IPS-15b (cell line): Measurements from ENCODE around the gene FRMD4A.
"Not testable (repeated sequence)": the region's sequence is repeated elsewhere in the genome, so short reads cannot be mapped to it uniquely, and the experiment has no call there.

ENCODE experiments used
- H3K27me3 ChIP-seq: one replicate; pipeline ENCODE4 v1.6.1; 2013; ENCODE audit warnings: low read length; ENCODE audit not compliant: control insufficient read depth, insufficient read depth
- H3K36me3 ChIP-seq: one replicate; pipeline ENCODE4 v1.6.1; 2013; ENCODE audit warnings: low read length; ENCODE audit not compliant: control insufficient read depth, insufficient read depth
- H3K4me1 ChIP-seq: one replicate; pipeline ENCODE4 v1.6.1; 2013; ENCODE audit warnings: mild to moderate bottlenecking, low read length; ENCODE audit not compliant: control insufficient read depth, insufficient read depth
- H3K4me3 ChIP-seq: one replicate; pipeline ENCODE4 v1.5.1; 2013; ENCODE audit warnings: low read depth, low read length
- H3K9ac ChIP-seq: one replicate; pipeline ENCODE4 v1.6.1; 2013; ENCODE audit warnings: low read depth, mild to moderate bottlenecking, low read length
- H3K9me3 ChIP-seq: one replicate; pipeline ENCODE4 v1.6.1; 2013; ENCODE audit warnings: mild to moderate bottlenecking, low read length; ENCODE audit not compliant: control insufficient read depth, insufficient read depth

The FRMD4A gene

GRCh38 chr10:14153570-14154055 lies 177.1 kb downstream of the FRMD4A start:
- no peak overlapping the region for H3K9ac ChIP-seq
- H3K9me3 ChIP-seq, result no peaks in the 10 kb centered on the region
- H3K4me3 ChIP-seq, result no peak overlapping the region
- no peaks in the 10 kb centered on the region for H3K27me3 ChIP-seq
- peaks cover 2% of the 10 kb centered on the region for H3K4me1 ChIP-seq
- no peaks in the 10 kb centered on the region for H3K36me3 ChIP-seq

DNA sequence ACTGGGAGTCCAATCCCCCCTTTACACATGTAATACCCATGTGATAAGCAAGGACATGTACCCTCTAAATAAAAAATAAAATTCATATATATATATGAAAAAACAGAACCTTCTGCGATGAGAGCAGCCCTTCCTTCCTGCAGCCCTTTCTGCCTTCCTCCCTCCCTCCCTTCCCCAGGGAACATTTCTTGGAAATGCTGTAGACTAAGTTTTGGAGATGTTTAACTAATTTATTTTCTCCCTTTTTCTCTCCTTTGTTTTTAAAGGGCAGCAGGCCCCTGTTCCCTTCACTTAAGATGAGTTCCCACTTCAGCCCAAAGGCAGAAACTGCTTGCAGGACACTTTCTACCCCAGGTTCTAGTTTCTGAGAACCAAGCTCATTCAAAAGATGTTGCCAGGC lies 179.2 kb downstream of the FRMD4A start:
- H3K9me3 ChIP-seq, result no peaks in the 10 kb centered on the region
- peaks cover 2% of the 10 kb centered on the region for H3K4me1 ChIP-seq
- H3K27me3 ChIP-seq, result no peaks in the 10 kb centered on the region
- H3K36me3 ChIP-seq, result no peaks in the 10 kb centered on the region
- no peak overlapping the region for H3K4me3 ChIP-seq
- no peak overlapping the region for H3K9ac ChIP-seq

GRCh38 chr10:14150526-14150925 lies 180.2 kb downstream of the FRMD4A start:
- no peak overlapping the region for H3K4me3 ChIP-seq
- H3K9ac ChIP-seq, result no peak overlapping the region
- H3K4me1 ChIP-seq, result peaks cover 2% of the 10 kb centered on the region
- H3K36me3 ChIP-seq, result no peaks in the 10 kb centered on the region
- H3K27me3 ChIP-seq, result no peaks in the 10 kb centered on the region
- no peaks in the 10 kb centered on the region for H3K9me3 ChIP-seq

DNA sequence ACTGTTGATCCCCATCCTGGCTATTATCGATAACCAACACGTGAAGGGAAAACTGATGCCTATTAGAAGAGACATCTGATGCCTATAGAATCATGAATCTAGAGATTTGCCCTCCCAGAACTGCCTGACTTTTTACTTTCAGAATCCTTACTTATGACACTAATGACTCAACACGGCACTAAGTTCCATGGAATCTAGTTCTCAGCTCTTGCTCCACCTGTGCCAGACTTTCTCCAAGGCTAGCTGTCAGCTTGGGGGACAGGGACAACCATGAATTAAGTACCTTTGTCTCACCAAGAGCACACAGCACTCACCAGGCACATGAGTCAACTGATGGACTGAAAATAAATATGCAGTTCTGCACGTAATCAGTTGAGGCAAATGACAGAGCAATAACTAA lies 184.2 kb downstream of the FRMD4A start:
- H3K36me3 ChIP-seq, result no peaks in the 10 kb centered on the region
- no peak overlapping the region for H3K9ac ChIP-seq
- H3K4me3 ChIP-seq, result no peak overlapping the region
- H3K27me3 ChIP-seq, result no peaks in the 10 kb centered on the region
- no peaks in the 10 kb centered on the region for H3K4me1 ChIP-seq
- no peaks in the 10 kb centered on the region for H3K9me3 ChIP-seq

- Histone ChIP-seq H3K27me3 (no peaks in the 10 kb centered on the region), H3K9ac (no peak overlapping the region), H3K36me3 (no peaks in the 10 kb centered on the region), H3K4me3 (no peak overlapping the region), H3K9me3 (no peaks in the 10 kb centered on the region), H3K4me1 (no peaks in the 10 kb centered on the region)
Observed at GRCh38 chr10:14146025-14146424, 184.7 kb downstream of the FRMD4A start.

DNA sequence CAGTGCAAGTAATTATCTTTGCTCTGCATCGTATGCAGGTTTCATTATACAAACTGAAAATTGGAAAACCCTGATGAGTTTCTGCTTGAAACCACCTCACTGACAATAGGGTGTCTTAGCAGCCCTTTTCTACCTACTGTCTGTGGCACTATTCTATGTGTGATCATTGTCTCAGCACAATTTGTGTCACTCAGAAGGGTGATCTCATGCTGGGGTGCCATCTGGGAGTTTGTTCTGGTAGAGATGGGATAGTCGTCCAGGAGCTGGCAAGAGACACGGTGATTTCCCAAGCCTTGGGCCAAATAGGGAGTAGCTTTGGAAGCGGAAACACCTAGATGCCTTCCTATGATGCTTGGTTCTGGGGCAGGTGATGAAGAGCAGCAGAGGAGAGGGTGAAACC lies 186.3 kb downstream of the FRMD4A start:
- H3K27me3 ChIP-seq, result no peaks in the 10 kb centered on the region
- no peaks in the 10 kb centered on the region for H3K36me3 ChIP-seq
- no peak overlapping the region for H3K9ac ChIP-seq
- no peaks in the 10 kb centered on the region for H3K9me3 ChIP-seq
- no peaks in the 10 kb centered on the region for H3K4me1 ChIP-seq
- H3K4me3 ChIP-seq, result no peak overlapping the region

- H3K36me3 ChIP-seq, result no peaks in the 10 kb centered on the region
- H3K27me3 ChIP-seq, result no peaks in the 10 kb centered on the region
- H3K4me3 ChIP-seq, result no peak overlapping the region
- H3K9ac ChIP-seq, result no peak overlapping the region
- H3K4me1 ChIP-seq, result no peaks in the 10 kb centered on the region
- no peaks in the 10 kb centered on the region for H3K9me3 ChIP-seq
Observed at GRCh38 chr10:14142606-14143250, 188.0 kb downstream of the FRMD4A start.

DNA sequence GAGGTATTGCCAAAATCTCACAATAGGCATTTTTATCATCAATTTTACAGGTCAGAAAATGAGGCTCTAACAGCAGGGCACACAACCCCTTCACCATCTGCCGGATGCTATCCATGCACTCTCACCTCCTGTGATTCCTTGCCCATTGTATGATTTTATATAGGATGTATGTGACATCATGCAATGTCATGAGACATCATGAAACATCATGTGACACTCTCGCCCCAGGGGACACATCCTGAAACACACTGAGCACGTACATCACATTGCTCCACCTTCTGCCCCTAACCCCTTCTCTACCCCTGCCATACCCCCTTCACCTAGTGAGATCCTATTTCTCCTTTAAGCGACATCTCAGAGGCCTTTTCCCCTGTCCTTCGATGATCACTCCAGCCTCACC lies 189.4 kb downstream of the FRMD4A start:
- H3K4me3 ChIP-seq, result no peak overlapping the region
- H3K9ac ChIP-seq, result no peak overlapping the region
- H3K4me1 ChIP-seq, result no peaks in the 10 kb centered on the region
- no peaks in the 10 kb centered on the region for H3K27me3 ChIP-seq
- H3K9me3 ChIP-seq, result no peaks in the 10 kb centered on the region
- H3K36me3 ChIP-seq, result no peaks in the 10 kb centered on the region

GRCh38 chr10:14137391-14137790 lies 193.3 kb downstream of the FRMD4A start:
- H3K9ac ChIP-seq, result no peak overlapping the region
- H3K27me3 ChIP-seq, result no peaks in the 10 kb centered on the region
- H3K9me3 ChIP-seq, result no peaks in the 10 kb centered on the region
- no peak overlapping the region for H3K4me3 ChIP-seq
- H3K36me3 ChIP-seq, result no peaks in the 10 kb centered on the region
- H3K4me1 ChIP-seq, result no peaks in the 10 kb centered on the region

- not testable (repeated sequence) for H3K27me3 ChIP-seq, H3K4me3 ChIP-seq, H3K9ac ChIP-seq, H3K9me3 ChIP-seq, H3K4me1 ChIP-seq, H3K36me3 ChIP-seq
Observed at GRCh38 chr10:14135196-14135595, 195.5 kb downstream of the FRMD4A start.

- Histone ChIP-seq H3K36me3 (no peaks in the 10 kb centered on the region), H3K9me3 (no peaks in the 10 kb centered on the region), H3K27me3 (no peaks in the 10 kb centered on the region), H3K9ac (no peak overlapping the region), H3K4me1 (no peaks in the 10 kb centered on the region), H3K4me3 (no peak overlapping the region)
Observed at GRCh38 chr10:14134275-14134674, 196.4 kb downstream of the FRMD4A start.

DNA sequence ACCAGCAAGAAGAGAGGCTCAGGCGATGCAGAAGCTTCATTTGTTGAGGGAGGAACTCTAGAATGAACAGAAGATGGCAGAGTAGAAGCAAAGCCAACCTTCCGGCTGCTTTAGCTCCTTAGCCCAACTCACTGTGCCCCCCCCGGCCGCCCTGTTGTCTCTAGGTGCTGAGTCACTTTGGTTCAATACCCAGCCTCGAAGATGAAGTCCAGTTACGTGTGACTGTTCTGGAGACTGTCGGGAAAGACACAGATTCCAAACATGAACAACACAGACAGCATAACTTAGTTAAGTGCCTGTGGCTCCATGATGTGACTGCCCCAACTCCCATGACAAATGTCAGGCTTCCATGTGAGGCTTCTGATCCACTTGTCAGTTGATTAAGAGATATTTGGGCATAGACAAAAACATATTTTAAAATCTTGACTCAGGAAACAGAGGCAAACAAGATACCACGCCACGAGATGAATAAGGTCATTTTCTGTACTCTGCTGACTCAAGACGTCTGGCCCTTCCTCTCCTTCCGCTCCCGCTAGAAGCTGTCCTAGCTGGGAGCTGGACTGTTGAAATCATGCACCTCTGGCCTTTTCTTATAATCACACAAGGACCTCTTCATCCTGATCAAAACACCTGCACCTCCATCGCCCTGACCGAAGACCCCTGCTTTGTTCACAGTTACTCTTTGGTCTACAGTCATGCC lies 199.3 kb downstream of the FRMD4A start:
- H3K9me3 ChIP-seq, result no peaks in the 10 kb centered on the region
- no peak overlapping the region for H3K4me3 ChIP-seq
- no peaks in the 10 kb centered on the region for H3K27me3 ChIP-seq
- no peaks in the 10 kb centered on the region for H3K4me1 ChIP-seq
- no peaks in the 10 kb centered on the region for H3K36me3 ChIP-seq
- no peak overlapping the region for H3K9ac ChIP-seq
